ENCODE data around the gene JCAD. TPM values are rescaled to one million over a fixed set of nuclear protein-coding genes. Genes with fewer than 3 reads are reported as not detected.
"Not testable (repeated sequence)": the region's sequence is repeated elsewhere in the genome, so short reads cannot be mapped to it uniquely, and the experiment has no call there.

The JCAD gene
- total RNA-seq, 1 experiment from 2014 or later: 4.5 TPM

- DNase-seq (ENCODE audit: low read depth): no peak
Observed at GRCh38 chr10:29992914-29993313, 66.5 kb downstream of the JCAD start.

DNA sequence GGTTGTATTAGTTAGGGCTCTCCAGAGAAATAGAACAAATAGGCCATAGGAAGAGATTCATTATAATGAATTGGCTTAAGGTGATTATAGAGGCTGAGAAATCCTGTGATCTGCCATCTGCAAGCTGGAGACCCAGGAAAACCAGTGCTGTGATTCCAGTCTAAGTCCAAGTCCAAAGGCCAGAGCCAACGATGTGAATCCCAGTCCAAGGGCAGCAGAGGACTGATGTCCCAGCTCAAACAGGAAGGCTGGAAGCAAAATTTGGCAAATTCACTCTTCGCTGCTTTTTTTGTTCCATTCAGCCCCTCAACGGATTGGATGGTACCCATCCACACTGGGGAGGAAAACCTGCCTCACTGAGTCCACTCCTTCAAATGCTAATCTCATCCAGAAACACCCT is 68.0 kb downstream of the JCAD start:
- no peak for DNase-seq (ENCODE audit: low read depth)

- no peak for DNase-seq (ENCODE audit: low read depth)
Observed at GRCh38 chr10:29987471-29987870, 71.9 kb downstream of the JCAD start.

GRCh38 chr10:29982997-29983648 is 76.3 kb downstream of the JCAD start:
- DNase-seq (ENCODE audit: low read depth): no peak

- DNase-seq (ENCODE audit: low read depth): no peak
Observed at GRCh38 chr10:29981510-29981909, 77.9 kb downstream of the JCAD start.

DNA sequence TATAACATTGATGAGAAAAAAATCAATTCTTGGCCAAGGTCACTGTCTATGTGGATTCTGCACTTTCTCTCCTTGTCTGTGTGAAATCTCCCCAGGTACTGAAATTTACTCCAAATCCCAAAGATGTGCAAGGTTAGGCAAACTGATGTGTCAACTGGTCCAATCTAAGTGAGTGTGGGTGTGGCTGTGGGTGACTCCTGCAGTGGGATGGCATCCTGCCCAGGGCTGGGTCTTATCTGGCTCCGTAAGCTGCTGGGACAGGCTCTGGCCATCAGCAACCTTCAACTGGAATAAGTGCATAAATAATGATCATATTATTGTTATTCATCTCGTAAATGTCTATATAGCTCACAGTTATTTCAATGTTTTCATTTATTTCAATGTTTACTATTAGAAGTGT is 79.3 kb downstream of the JCAD start:
- DNase-seq (ENCODE audit: low read depth): peak; percentile 73

GRCh38 chr10:29979421-29979779 is 80.0 kb downstream of the JCAD start:
- not testable (repeated sequence) for DNase-seq (ENCODE audit: low read depth)

- no peak for DNase-seq (ENCODE audit: low read depth)
Observed at GRCh38 chr10:29977171-29977570, 82.2 kb downstream of the JCAD start.

GRCh38 chr10:29976134-29976533 is 83.3 kb downstream of the JCAD start:
- no peak for DNase-seq (ENCODE audit: low read depth)

DNA sequence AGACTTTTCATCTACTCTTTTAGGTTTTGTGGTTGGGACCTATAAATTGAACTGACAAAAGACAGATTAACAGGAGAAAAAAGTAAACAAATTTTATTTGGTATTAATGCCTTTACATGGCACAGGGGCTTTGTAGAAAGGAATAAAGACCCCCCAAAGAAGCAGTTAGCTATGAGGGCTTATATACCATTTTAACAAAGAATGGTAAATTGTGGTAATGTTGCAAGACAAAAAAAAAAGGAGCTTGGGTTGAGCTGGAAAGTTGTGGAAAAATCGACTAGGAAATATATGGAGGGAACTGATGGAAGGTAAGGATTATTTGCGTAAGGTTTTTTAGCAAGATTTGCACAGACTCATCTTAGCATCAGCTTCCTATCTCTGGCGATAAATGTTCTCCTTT is 84.6 kb downstream of the JCAD start:
- DNase-seq (ENCODE audit: low read depth): no peak

GRCh38 chr10:29973921-29974320 is 85.5 kb downstream of the JCAD start:
- DNase-seq (ENCODE audit: low read depth): no peak

GRCh38 chr10:29970576-29970975 is 88.8 kb downstream of the JCAD start:
- DNase-seq (ENCODE audit: low read depth): no peak

- DNase-seq (ENCODE audit: low read depth): no peak
Observed at GRCh38 chr10:29970012-29970396, 89.4 kb downstream of the JCAD start.

- no peak for DNase-seq (ENCODE audit: low read depth)
Observed at GRCh38 chr10:29969255-29970011, 90.0 kb downstream of the JCAD start.

- no peak for DNase-seq (ENCODE audit: low read depth)
Observed at GRCh38 chr10:29968585-29968984, 90.8 kb downstream of the JCAD start.

- no peak for DNase-seq (ENCODE audit: low read depth)
Observed at GRCh38 chr10:29966269-29966668, 93.1 kb downstream of the JCAD start.
